H1 (cell line): ENCODE results near the gene HTRA1. TPM values are rescaled to one million over a fixed set of nuclear protein-coding genes. Genes with fewer than 3 reads are reported as not detected.

Experiments used
- CTCF ChIA-PET: fragments of 300-600 bp; sonication (Branson Sonifier 250); formaldehyde crosslinking; loops from one replicate; lab custom pipeline; 2021; ENCODE audit not compliant: partially characterized antibody; lab: Charles Lee
- POLR2A ChIA-PET: fragments of 300-600 bp; sonication (Branson Sonifier 250); formaldehyde crosslinking; loops from one replicate; lab custom pipeline; 2021; ENCODE audit warnings: inconsistent platforms; ENCODE audit not compliant: partially characterized antibody; lab: Charles Lee
- DNase-seq, 2 experiments: peaks; one replicate each; pipeline versions ENCODE4 v3.0.0 to v3.0.0-alpha.2; 2010 to 2022; ENCODE audit warnings: low spot score in 2 of 2, low read depth in 1 of 2, mixed read lengths in 1 of 2
- FAIRE-seq: peaks from 2 replicates; lab custom pipeline; 2011; peaks lifted over from hg19 to GRCh38; lab: Jason Lieb, UNC
- H2AFZ ChIP-seq: 2 replicates; pipeline ENCODE4 v1.8.1; 2012; ENCODE audit warnings: low read length, inconsistent platforms
- H2AK5ac ChIP-seq: 2 replicates; pipeline ENCODE4 v1.6.1; 2013; ENCODE audit warnings: low read depth, low read length
- H2BK120ac ChIP-seq: replicated peaks from 2 replicates; pipeline ENCODE3; 2013; ENCODE audit warnings: low read depth, low read length, inconsistent platforms
- H2BK12ac ChIP-seq: 2 replicates; pipeline ENCODE4 v1.6.1; 2013; ENCODE audit warnings: low read depth, low read length
- H2BK15ac ChIP-seq: 2 replicates; pipeline ENCODE4 v1.6.1; 2013; ENCODE audit warnings: low read length
- H2BK20ac ChIP-seq: 2 replicates; pipeline ENCODE4 v1.6.1; 2013; ENCODE audit warnings: low read length
- H2BK5ac ChIP-seq: 2 replicates; pipeline ENCODE4 v1.6.1; 2013; ENCODE audit warnings: low read depth, low read length
- H3K14ac ChIP-seq: 2 replicates; pipeline ENCODE4 v1.6.1; 2013; ENCODE audit warnings: inconsistent platforms; ENCODE audit not compliant: insufficient read length
- H3K18ac ChIP-seq: 2 replicates; pipeline ENCODE4 v1.6.1; 2013; ENCODE audit warnings: low read length; ENCODE audit errors: extremely low read depth
- H3K23ac ChIP-seq: 2 replicates; pipeline ENCODE4 v1.6.1; 2013; ENCODE audit warnings: inconsistent platforms; ENCODE audit not compliant: insufficient read length
- H3K23me2 ChIP-seq: 2 replicates; pipeline ENCODE4 v1.6.1; 2013; ENCODE audit warnings: low read depth, low read length
- H3K27ac ChIP-seq: 2 replicates; pipeline ENCODE4 v1.6.1; 2011; ENCODE audit warnings: low read depth, low read length, inconsistent platforms
- H3K27me3 ChIP-seq, 4 experiments: replicated peaks in 1 of 4; 1 replicate in 1 of 4; 2 replicates in 3 of 4; pipeline versions ENCODE4 v1.6.1 to v1.8.1; 2011 to 2013; ENCODE audit warnings: low read length in 3 of 4, mild to moderate bottlenecking in 3 of 4, inconsistent platforms in 2 of 4, mixed read lengths in 2 of 4, moderate library complexity in 1 of 4; ENCODE audit not compliant: control insufficient read depth in 3 of 4, insufficient read depth in 3 of 4; ENCODE audit errors: extremely low read depth in 1 of 4
- H3K36me3 ChIP-seq, 4 experiments: 2 replicates each; pipeline versions ENCODE4 v1.6.1 to v1.8.1; 2011 to 2013; ENCODE audit warnings: mild to moderate bottlenecking in 4 of 4, low read length in 3 of 4, moderate library complexity in 2 of 4, control low read depth in 1 of 4, inconsistent platforms in 1 of 4; ENCODE audit not compliant: insufficient read depth in 4 of 4, control insufficient read depth in 2 of 4
- H3K4ac ChIP-seq: replicated peaks from 2 replicates; pipeline ENCODE3; 2013; ENCODE audit warnings: low read length, low read depth, mixed read lengths, inconsistent platforms; ENCODE audit not compliant: insufficient read length
- H3K4me1 ChIP-seq, 4 experiments: replicated peaks in 1 of 4; 1 replicate in 1 of 4; 2 replicates in 3 of 4; pipeline versions ENCODE4 v1.6.1 to v1.8.1; 2011 to 2013; ENCODE audit warnings: low read length in 3 of 4, inconsistent platforms in 2 of 4, mixed read lengths in 1 of 4; ENCODE audit not compliant: insufficient read depth in 4 of 4, control insufficient read depth in 3 of 4
- H3K4me2 ChIP-seq, 2 experiments: 2 replicates each; pipeline versions ENCODE4 v1.6.1 to v1.8.1; 2011 to 2013; ENCODE audit warnings: low read depth in 2 of 2, low read length in 2 of 2, control low read depth in 1 of 2, inconsistent platforms in 1 of 2, mild to moderate bottlenecking in 1 of 2; ENCODE audit not compliant: insufficient read depth in 1 of 2
- H3K4me3 ChIP-seq, 4 experiments: fragments of 200-600, 300-600 bp in 1 of 4; sonication (generic), shearing (Covaris generic), sonication (Bioruptor Twin) in 1 of 4; 2 replicates each; pipeline versions ENCODE4 v1.5.1 to v1.8.1; 2011 to 2016; ENCODE audit warnings: low read length in 4 of 4, low read depth in 3 of 4, control low read depth in 2 of 4, inconsistent platforms in 2 of 4, mild to moderate bottlenecking in 2 of 4, mixed read lengths in 1 of 4, moderate library complexity in 1 of 4; ENCODE audit not compliant: insufficient read depth in 2 of 4; ENCODE audit errors: extremely low read depth in 1 of 4
- H3K56ac ChIP-seq: replicated peaks from 2 replicates; pipeline ENCODE3; 2013; ENCODE audit warnings: low read depth, mild to moderate bottlenecking, mixed read lengths, low read length, inconsistent platforms; ENCODE audit not compliant: insufficient read length
- H3K79me1 ChIP-seq: 2 replicates; pipeline ENCODE4 v1.6.1; 2013; ENCODE audit warnings: low read depth, low read length, control low read depth
- H3K79me2 ChIP-seq, 2 experiments: 2 replicates each; pipeline versions ENCODE4 v1.6.1 to v1.8.1; 2012 to 2013; ENCODE audit warnings: low read length in 2 of 2, mild to moderate bottlenecking in 2 of 2, inconsistent platforms in 1 of 2; ENCODE audit not compliant: insufficient read depth in 2 of 2, control insufficient read depth in 1 of 2
- H3K9ac ChIP-seq, 4 experiments: replicated peaks in 1 of 4; 1 replicate in 1 of 4; 2 replicates in 3 of 4; pipeline versions ENCODE4 v1.6.1 to v1.8.1; 2011 to 2013; ENCODE audit warnings: low read depth in 3 of 4, low read length in 3 of 4, control low read depth in 2 of 4, mild to moderate bottlenecking in 2 of 4, moderate library complexity in 2 of 4, inconsistent platforms in 1 of 4; ENCODE audit errors: extremely low read depth in 1 of 4
- H3K9me3 ChIP-seq, 2 experiments: 2 replicates each; pipeline versions ENCODE4 v1.6.1 to v1.8.1; 2012 to 2013; ENCODE audit warnings: mild to moderate bottlenecking in 2 of 2, moderate library complexity in 2 of 2, control low read depth in 1 of 2, inconsistent platforms in 1 of 2, low read depth in 1 of 2, low read length in 1 of 2, mixed read lengths in 1 of 2; ENCODE audit not compliant: insufficient read depth in 2 of 2
- H4K20me1 ChIP-seq, 2 experiments: replicated peaks in 1 of 2; 2 replicates each; pipeline versions ENCODE3 to v1.8.1; 2011 to 2013; ENCODE audit warnings: inconsistent platforms in 2 of 2, low read length in 2 of 2, mild to moderate bottlenecking in 1 of 2; ENCODE audit not compliant: insufficient read depth in 2 of 2, control insufficient read depth in 1 of 2
- H4K5ac ChIP-seq: 2 replicates; pipeline ENCODE4 v1.6.1; 2013; ENCODE audit warnings: low read length, low read depth, mixed read lengths, inconsistent platforms; ENCODE audit not compliant: insufficient read length
- H4K8ac ChIP-seq: 2 replicates; pipeline ENCODE4 v1.8.0; 2013; ENCODE audit warnings: mild to moderate bottlenecking, moderate library complexity, low read length, inconsistent platforms; ENCODE audit not compliant: insufficient read depth; ENCODE audit errors: extremely low read depth
- H4K91ac ChIP-seq: replicated peaks from 2 replicates; pipeline ENCODE3; 2013; ENCODE audit warnings: low read length, mixed read lengths, inconsistent platforms; ENCODE audit not compliant: insufficient read length
- CBX5 ChIP-seq: fragments of 300-800, 300-1000 bp; sonication (generic); IDR thresholded peaks from 2 replicates; pipeline ENCODE4 v1.7.1; 2016; ENCODE audit warnings: antibody characterized with exemption, low read length, low read depth
- SP1 ChIP-seq: IDR thresholded peaks from 2 replicates; pipeline ENCODE4 v1.6.1; 2011; ENCODE audit warnings: low read depth, low read length
- WGBS, 2 experiments: shearing (Covaris generic) in 1 of 2; methylation state at CpG; one replicate each; pipeline versions ENCODE4 v1.1.6 to v1.1.7; 2013 to 2015; ENCODE audit warnings: low lambda C conversion rate in 2 of 2, mixed read lengths in 2 of 2, inconsistent platforms in 1 of 2, low coverage in 1 of 2, missing lambda C conversion rate in 1 of 2; ENCODE audit not compliant: insufficient replicate concordance in 2 of 2, insufficient coverage in 1 of 2, insufficient read length in 1 of 2; ENCODE audit errors: extremely low coverage in 1 of 2, missing lambda C conversion rate in 1 of 2; 5-methylcytosine and 5-hydroxymethylcytosine counted together
- polyA plus RNA-seq, 7 experiments: library from polyadenylated mRNA; depleted of rRNA in 3 of 7; stranded (reverse) in 5 of 7; unstranded in 2 of 7; fragments of >200 nt in 5 of 7; fragments of 200-250 nt in 2 of 7; gene quantifications; 1 replicate in 5 of 7; 2 replicates in 1 of 7; 4 replicates in 1 of 7; pipeline versions ENCODE4 v1.2.1 to v1.2.3, GENCODE V29; 2011 to 2013; ENCODE audit warnings: missing spikeins in 2 of 7, mixed read lengths in 2 of 7
- total RNA-seq: library from RNA; stranded (reverse); fragmentation: NEBNext Ultra II Directional; extraction: Animal tissue kit (Norgen Biotek cat#: 25700); gene quantifications from 2 replicates; pipeline ENCODE4 v1.2.1, GENCODE V29; 2021

The HTRA1 gene
- total and polyA plus RNA-seq, 2 of the 8 experiments (the other 6 are each of a cell fraction or from before 2014, with no cell fraction given): 15.8 to 20.1 TPM

GRCh38 chr10:122557516-122557915 lies 96.2 kb downstream of the HTRA1 start:
- H2BK12ac ChIP-seq: no peak overlapping the region
- no peaks in the 10 kb centered on the region for H4K20me1 ChIP-seq
- H3K56ac ChIP-seq: no peak overlapping the region
- FAIRE-seq (no peak), DNase-seq (peak in 1 of 2 experiments; percentile 45)
- no peaks in the 10 kb centered on the region for H3K9me3 ChIP-seq
- no peak overlapping the region for H3K18ac ChIP-seq
- POLR2A ChIA-PET: no interaction called here
- WGBS, 2 experiments: 74% methylated on average over 8 of the region's 9 CpGs; no CpG with 5 or more reads in 1 of the 2 experiments
- H3K14ac ChIP-seq: no peak overlapping the region
- no peak overlapping the region for H3K4ac ChIP-seq
- no peak overlapping the region for H4K5ac ChIP-seq
- H3K79me1 ChIP-seq: no peaks in the 10 kb centered on the region
- no peak overlapping the region for H2AK5ac ChIP-seq
- H3K23ac ChIP-seq: no peak overlapping the region
- no peak overlapping the region for H3K27ac ChIP-seq
- H2BK15ac ChIP-seq: no peak overlapping the region
- H4K8ac ChIP-seq: no peak overlapping the region; the same call in 1 of the 2 replicates
- TF ChIP-seq SP1 (0 out of 2 replicates have a peak, but pooled peaks have one; percentile 12), CBX5 (no peak)
- H2AFZ ChIP-seq: no peak overlapping the region
- H3K4me2 ChIP-seq: no peak overlapping the region; a peak in 1 of 4 replicates
- no peak overlapping the region for H3K9ac ChIP-seq
- no peak overlapping the region for H3K4me3 ChIP-seq
- H3K23me2 ChIP-seq: no peaks in the 10 kb centered on the region
- H3K79me2 ChIP-seq: no peaks in the 10 kb centered on the region
- H4K91ac ChIP-seq: no peak overlapping the region
- H2BK5ac ChIP-seq: no peak overlapping the region
- H3K4me1 ChIP-seq: peaks cover 0 to 4% (median 1%) of the 10 kb centered on the region in 4 experiments; a peak in 3 of 7 replicates
- no peak overlapping the region for H2BK120ac ChIP-seq
- no peaks in the 10 kb centered on the region for H3K36me3 ChIP-seq
- H2BK20ac ChIP-seq: no peak overlapping the region
- no peaks in the 10 kb centered on the region for H3K27me3 ChIP-seq
- CTCF ChIA-PET: interaction anchor here (0.6 to 6.3 kb wide), 7 partner anchors 10 to 290 kb away, joined by 3 to 63 read pairs (median 4); no protein-coding TSS in a partner anchor
